Measurements from ENCODE around the gene SPTBN4.
A peak's percentile ranks its signal among the peaks of the same experiment; 100 is the strongest.

SPTBN4 gene

DNA sequence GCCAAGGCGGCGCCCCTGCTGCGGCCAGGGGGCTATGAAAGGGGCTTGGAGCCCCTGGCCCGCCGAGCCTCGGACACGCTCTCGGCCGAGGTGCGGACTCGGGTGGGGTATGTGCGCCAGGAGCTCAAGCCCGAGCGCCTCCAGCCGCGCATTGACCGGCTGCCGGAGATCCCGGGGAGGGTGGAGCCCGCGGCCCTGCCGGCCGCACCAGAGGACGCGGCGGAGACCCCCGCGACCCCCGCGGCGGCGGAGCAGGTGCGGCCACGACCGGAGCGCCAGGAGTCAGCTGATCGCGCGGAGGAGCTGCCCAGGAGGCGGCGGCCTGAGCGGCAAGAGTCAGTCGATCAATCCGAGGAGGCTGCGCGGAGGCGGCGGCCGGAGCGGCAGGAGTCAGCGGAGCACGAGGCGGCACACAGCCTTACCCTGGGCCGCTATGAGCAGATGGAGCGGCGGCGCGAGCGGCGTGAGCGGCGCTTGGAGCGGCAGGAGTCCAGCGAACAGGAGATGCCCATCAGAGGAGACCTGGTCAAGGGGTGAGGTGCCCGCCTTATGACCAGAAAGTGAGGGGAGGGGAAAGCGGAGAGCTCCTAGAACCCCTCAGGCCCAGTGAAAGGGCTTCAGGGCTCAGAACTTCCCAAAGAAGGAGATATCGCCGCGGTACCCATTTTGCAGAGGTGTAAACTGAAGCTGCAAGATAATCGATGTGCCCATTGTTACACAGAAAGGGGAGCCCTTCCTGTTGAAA, 101.1 kb downstream of the SPTBN4 start:
- no peak for DNase-seq

DNA sequence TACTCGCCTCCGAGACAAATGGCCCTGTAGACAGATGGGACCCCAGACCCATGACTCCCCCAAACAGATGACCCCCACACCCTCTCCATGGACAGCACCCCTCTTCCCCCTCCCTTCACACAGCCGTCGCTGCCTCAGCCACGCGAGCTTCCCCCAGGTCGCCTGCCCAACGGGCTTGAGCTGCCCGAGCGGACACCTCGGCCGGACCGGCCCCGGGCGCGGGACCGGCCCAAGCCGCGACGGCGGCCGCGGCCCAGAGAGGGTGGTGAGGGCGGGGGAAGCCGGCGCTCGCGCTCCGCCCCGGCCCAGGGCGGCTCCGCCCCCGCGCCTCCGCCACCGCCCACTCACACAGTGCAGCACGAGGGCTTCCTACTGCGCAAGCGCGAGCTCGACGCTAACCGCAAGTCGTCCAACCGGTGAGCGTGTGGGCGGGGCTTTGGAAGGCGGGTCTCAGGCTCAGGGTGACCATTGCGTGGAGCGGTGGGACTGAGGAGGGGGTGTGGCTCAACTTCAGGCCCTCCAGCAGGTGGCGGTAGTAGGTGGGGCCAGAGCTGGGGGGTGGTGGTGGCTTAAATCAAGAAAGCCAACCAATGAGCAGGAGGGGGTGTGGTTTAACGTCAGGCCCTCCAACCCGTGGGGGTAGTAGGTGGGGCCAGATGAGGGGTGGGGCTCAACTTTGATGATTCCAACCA, 103.7 kb downstream of the SPTBN4 start:
- DNase-seq = peak; percentile 98

DNA sequence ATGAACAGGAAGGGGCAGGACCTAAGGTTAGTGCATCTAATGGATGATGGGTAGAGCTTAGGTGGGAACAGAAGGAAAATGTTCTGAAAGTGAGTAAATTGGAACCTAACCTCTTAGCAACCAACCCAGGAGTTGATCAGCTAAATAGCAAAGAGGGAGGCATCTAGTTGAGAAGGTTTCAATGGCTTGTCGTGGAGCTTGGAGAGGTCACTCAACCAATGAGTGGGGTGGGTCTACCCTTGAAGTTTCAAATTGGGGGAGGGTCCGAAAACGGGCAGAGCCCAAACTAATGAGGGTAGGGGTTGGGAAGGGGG, 104.2 kb downstream of the SPTBN4 start:
- DNase-seq = no peak

DNA sequence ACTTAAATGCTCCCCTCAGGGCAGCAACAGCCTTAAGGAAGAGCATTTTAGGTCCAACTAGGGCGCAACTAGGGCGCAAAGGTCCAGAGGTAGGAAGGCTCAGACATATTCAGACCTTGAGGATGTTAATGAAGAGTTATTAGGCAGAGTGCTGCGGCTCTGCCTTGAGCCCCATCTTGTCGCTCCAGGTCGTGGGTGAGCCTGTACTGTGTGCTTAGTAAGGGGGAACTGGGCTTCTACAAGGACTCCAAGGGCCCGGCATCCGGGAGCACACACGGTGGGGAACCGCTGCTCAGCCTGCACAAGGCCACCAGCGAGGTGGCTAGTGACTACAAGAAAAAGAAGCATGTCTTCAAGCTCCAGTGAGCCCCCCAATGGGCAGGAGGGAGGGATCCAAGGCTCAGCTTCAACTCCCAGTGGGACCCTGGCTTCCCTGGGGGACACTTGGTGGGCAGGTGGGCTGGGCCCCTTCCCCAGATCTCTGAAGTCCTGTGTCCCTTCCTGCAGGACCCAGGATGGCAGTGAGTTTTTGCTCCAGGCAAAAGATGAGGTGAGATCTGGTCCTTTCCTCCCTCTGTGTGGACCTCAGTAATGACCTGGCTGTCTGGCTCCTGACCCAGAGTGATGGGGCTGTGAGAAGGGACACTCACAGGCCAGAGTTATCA, 105.2 kb downstream of the SPTBN4 start:
- no peak for DNase-seq

DNA sequence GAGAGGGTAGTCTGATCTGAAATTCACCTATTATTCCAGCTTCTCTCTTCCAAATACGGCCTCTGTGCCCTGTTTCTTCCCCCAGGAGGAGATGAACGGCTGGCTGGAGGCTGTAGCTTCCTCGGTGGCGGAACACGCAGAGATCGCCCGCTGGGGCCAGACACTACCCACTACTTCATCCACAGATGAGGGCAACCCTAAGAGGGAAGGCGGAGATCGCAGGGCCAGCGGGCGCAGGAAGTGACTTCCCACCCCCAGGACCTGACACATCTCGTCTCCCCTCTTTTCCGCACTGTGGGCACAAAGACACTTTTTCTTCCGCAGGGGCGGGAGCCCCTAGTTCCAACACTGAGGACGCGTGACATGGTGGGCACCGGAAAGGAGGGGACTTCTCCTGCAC, 108.5 kb downstream of the SPTBN4 start:
- no peak for DNase-seq

DNA sequence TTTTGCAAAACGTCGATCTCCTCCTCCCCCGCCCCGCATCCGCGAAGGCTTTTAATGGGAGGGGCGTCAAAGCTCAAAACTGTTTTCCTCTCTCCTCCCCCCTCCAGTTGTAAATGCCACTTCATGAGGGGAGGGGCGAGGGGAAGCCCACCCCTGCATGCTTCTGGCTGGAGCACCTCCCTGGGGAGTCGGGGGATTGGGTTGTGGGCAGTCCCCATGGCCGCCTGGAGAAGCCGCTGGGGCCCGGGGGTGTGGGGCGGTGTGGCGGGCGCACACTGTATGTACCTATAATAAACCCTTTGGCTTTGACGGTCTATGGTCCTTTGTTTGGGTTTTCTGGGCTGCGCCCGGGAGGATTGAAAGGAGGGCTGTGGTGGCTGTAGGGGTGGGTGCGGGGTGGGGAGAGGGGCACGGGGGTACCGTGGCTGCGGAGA, 109.4 kb downstream of the SPTBN4 start:
- DNase-seq = no peak

DNA sequence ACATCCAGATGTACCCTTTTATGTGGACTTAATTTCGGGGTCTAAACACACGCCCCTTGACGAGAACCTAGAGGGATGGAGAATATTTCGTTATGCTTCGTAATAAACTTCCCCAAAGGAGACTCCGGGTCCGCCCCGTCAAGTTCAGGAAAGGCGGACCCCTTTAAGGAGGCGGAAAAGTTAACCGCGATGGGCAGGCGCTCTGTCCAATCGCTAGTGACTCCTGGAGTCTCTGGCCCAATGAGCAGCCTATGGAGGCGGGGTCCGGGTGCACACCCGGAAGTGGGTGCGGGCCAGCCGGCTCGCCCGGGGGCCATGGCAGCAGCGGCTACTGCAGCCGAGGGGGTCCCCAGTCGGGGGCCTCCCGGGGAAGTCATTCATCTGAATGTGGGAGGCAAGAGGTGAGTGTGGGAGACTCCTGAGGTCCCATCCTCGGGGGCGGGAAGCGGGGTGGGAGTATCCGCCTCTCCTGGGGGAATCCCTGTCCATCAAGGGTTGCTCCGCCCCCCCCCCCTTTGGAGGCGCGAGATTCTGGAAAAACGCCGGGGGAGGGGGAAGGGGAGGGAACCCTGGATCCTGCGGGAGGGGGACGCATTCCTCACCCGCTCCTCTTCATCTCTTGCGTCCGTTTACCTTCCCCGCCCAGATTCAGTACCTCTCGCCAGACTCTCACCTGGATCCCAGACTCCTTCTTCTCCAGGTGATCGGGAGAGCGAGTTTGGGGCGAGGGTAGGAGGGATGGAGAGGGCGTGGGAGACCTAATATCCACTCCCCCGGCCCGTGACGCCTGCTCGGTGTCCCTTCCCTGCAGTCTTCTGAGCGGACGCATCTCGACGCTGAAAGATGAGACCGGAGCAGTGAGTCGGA, 110.0 kb downstream of the SPTBN4 start, which contains the start of gene SHKBP1:
Gene SHKBP1 (plus strand): TSS at position 289 of the 867 bp plus-strand sequence. CDS start 27 bp downstream, at position 316.
- peak; percentile 87 for DNase-seq

DNA sequence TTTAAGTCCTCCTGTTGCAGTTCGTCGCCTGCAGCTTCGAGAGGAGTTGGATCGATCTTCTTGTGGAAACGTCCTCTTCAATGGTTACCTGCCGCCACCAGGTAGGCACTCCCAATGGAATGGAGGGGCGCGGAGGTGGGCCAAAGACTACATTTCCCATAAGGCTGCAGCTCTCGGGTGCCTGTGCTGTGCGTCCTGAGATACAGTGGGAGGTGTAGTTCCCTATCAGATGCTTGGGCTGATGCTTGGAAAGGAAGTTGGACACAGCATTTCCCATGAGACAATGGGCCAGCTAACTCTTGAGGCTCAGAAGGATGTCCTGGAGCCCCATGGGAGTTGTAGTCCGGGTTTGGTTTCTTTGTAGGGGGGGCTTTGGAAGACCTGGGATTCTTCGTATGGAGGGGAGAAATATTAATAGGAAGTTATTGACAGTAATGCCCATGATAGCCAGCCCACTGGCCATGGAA, 111.7 kb downstream of the SPTBN4 start:
- DNase-seq = peak; percentile 71

DNA sequence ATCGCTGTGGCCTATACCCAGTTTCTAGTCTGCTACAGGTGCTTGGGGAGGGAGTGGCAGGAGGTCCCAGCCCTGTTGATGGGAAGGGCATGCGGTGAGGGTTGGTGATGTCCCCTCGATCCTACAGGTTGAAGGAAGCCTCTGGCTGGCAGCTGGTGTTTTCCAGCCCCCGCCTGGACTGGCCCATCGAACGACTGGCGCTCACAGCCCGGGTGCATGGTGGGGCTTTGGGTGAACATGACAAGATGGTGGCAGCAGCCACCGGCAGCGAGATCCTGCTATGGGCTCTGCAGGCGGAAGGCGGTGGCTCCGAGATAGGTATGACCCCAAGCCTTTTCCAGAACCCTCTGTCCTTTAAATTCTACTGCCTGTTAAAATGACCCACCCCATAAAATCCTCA, 113.8 kb downstream of the SPTBN4 start:
- no peak for DNase-seq

DNA sequence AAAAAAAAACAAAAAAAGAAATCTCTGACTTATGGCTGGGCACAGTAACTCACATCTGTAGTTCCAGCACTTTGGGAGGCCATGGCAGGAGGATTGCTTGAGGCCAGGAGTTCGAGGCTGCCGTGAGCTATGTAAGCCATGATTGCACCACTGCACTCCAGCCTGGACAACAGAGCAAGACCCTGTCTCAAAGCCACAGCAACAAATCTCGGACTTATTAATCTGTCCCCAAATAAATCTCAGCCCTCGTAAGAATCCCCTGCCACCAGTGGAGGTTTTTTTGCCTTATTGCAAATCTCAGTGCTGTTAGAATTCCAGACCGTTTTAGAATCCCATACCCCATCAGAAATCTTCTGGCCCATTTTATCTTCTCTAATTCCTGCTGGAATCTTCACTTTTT, 114.7 kb downstream of the SPTBN4 start:
- DNase-seq = no peak

DNA sequence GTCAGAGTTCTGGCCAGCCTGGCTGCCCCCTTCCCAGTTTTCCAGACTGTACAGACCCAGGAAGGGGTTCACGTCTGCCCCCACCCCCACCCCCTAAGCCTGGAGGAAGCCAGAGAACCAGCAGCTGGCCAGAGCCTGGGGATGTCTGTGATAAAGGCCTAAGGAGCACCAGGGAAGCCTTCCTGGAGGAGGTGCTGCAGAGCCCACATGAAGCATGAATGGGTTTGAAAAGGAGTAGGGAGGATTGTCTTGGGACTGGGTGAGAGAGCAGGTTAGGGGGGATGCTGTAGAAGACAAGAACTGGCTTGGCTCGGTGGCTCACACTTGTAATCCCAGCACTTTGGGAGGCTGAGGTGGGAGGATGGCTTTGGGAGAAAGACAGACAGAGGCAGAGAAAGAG, 115.7 kb downstream of the SPTBN4 start:
- no peak for DNase-seq

DNA sequence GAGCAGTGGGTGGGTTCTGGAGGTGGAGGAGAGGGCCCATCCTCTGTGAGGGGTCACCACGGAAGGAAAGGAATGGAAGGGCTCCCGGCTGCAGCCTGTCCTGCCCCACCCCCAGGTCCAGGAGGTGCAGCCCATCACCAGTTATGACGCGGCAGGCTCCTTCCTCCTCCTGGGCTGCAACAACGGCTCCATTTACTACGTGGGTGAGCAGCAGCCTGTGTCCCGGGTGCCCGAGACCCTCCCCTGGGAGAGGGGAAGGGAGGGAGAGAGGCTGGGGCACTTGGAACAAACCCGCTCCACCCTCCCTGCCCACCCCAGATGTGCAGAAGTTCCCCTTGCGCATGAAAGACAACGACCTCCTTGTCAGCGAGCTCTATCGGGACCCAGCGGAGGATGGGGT, 116.5 kb downstream of the SPTBN4 start:
- no peak for DNase-seq

DNA sequence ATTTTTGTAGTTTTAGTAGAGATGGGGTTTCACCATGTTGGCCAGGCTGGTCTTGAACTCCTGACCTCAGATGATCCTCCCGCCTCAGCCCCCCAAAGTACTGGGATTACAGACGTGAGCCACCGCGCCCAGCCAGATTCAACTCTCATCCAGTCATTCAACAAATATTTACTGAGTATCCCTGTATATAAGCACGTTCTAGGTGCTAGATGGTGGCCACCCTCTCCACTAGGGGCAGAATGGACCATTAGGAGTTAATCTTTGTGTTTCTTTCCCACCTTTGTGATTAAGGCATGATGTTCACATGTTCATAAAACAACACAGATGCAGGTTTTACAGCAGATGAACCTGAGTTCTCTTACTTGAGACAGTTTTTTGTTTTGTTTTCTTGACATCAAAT, 117.2 kb downstream of the SPTBN4 start:
- no peak for DNase-seq

DNA sequence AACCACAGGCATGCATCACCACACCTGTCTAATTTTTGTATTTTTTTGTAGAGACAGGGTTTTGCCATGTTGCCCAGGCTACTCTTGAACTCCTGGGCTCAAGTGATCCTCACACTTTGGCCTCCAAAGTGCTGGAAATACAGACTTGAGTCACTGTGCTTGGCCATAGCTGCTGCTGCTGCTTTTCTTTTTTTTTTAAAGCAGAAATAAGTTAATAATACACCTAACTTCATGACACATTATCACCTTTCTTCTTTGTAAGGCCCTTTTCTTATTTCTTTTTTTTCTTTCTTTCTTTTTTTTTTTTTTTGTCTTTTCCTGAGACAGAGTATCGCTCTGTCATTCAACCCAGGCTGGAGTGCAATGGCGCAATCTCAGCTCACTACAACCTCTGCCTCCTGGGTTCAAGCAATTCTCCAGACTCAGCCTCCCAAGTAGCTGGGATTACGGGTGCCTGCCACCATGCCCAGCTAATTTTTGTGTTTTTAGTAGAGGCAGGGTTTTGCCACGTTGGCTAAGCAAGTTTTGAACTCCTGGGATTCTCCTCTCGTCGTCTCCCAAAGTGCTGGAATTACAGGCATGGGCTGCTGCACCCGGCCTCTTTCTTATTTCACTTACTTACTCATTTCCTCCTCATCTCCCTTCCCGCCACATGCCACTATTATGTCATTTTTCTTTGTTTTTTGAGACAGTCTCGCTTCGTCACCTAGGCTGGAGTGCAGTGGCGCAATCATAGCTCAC, 118.6 kb downstream of the SPTBN4 start:
- no peak for DNase-seq

DNA sequence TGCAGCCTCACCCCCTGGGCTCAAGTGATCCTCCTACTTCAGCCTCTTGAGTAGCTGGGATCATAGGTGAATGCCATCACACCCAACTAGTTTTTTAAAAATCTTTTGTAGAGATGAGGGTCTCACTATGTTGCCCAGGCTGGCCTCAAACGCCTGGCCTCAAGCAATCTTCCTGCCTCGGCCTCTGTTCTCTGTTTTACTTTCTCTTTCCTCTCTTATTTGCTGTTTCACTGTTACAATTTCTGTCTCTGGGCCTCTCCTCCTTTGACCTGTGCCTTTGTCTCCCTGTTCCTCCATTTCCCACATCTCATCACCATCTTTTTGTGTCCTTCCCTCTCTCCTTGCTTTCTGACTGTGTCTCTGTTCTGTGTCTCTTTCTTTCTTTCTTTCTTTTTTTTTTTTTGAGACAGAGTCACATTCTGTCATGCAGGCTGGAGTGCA, 119.2 kb downstream of the SPTBN4 start:
- no peak for DNase-seq

DNA sequence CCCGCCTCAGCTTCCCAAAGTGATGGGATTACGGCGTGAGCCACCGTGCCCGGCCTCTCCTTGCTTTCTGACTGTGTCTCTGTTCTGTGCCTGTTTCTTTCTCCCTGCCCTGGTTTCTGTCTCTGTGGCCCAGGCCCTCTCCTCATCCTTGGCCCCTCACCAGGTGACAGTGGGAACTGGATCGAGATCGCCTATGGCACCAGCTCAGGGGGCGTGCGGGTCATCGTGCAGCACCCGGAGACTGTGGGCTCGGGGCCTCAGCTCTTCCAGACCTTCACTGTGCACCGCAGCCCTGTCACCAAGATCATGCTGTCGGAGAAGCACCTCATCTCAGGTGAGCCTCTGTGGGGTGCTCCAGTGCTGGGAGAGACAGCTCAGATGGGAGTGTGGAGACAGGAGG, 119.8 kb downstream of the SPTBN4 start:
- no peak for DNase-seq

DNA sequence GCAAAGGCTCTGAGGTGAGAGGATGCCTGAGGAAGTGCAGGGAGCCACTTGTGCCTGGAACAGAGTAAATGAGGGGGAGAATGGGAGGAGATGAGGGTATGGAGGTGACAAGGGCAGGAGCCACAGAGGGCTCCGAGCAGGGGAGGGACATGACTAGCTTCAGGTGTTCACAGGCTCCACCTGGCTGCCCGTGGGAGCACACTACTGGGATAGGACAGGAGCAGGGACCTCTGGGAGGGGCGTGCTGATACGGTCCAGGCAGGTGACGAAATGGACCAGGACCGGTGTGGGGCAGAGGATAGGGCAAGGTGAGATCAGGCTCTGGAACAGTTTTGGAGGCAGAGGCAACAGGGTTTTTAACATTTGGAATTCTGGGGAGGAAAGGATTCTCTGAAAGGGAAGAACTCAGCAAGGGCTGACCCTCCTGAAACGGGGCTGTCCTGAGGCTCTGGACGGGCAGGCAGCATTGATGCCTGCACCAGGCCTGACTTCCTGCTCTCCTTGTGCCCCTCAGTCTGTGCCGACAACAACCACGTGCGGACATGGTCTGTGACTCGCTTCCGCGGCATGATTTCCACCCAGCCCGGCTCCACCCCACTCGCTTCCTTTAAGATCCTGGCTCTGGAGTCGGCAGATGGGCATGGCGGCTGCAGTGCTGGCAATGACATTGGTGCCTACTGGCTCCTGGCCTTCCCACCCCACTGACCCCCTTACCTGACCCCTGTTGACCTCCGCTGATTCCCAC, 121.5 kb downstream of the SPTBN4 start:
- no peak for DNase-seq

DNA sequence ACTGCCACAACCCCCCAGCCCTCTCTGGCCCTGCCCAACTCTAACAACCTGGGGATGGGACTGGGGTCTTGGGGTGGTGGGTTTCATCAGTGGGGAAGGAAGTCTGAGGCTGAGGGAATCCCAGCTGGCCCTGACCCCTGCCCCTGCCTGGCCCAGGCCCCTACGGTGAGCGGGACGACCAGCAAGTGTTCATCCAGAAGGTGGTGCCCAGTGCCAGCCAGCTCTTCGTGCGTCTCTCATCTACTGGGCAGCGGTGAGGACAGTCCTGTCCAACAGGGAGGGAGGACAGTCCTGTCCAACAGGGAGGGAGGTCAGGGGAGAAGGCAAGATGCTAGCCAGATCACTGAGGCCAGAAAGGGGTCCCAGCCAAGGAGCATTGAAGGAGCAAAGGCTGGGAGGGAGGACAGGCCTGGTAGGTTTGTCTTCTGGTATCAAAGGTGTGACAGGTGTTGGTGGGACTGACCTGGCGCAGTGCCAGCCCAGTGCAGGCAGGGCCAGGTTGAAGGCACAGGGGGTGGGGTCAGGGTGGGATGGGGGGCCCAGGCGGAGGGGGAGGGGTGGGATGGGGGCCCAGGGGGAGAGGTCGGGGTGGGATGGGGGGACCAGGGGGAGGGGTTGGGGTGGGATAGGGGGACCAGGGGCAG, 122.2 kb downstream of the SPTBN4 start:
- no peak for DNase-seq

DNA sequence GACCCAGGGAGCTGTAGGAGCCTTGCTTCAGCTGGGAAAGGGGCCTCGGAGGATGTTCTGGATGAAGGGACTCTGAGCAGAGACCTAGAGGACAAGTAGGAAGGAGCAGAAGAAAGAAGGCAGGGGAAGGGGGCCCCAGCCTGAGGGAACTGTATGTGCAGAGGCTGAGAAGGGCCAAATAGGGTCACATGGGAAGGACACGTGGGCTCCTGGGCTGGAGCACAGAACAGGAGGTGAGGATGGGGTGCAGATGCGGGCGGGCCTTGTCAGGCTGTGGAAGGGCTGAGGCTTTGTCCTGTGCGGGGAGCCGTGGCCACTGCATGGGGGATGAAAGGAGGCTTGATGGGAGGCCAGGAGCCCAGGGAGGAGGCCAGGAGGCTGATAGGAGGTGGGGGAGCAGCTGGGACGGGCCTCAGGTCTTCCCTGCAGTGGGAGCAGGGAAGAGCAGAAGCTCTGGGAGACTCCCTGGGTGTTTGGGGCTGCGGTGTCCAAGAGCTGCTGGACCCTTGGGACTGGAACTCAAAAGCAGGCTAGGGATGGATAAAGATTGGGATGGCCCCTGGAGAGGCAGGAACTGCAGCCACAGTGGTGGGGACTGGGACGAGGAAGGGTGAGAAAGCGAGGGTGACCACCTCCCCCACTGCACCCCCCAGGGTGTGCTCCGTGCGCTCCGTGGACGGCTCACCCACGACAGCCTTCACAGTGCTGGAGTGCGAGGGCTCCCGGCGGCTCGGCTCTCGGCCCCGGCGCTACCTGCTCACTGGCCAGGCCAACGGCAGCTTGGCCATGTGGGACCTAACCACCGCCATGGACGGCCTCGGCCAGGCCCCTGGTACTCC, 123.0 kb downstream of the SPTBN4 start:
- DNase-seq = no peak
